ENCODE results near the gene TBC1D3I.
"Not testable (repeated sequence)": the region's sequence is repeated elsewhere in the genome, so short reads cannot be mapped to it uniquely, and the experiment has no call there.

TBC1D3I gene

GRCh38 chr17:36264470-36264869 is at the start of gene TBC1D3I:
TSS of gene TBC1D3I (minus strand) at chr17:36264570. CDS start at chr17:36262985, 1,585 bp downstream.
- DNase-seq, result not testable (repeated sequence)

GRCh38 chr17:36295161-36295560 is 30.8 kb upstream of the TBC1D3I start:
- DNase-seq, result not testable (repeated sequence)

GRCh38 chr17:36289965-36290612 is 25.7 kb upstream of the TBC1D3I start:
- DNase-seq, result not testable (repeated sequence)

GRCh38 chr17:36284219-36284618 is 19.8 kb upstream of the TBC1D3I start:
- not testable (repeated sequence) for DNase-seq

- DNase-seq, result not testable (repeated sequence)
Measured at GRCh38 chr17:36283256-36283655, 18.9 kb upstream of the TBC1D3I start.

GRCh38 chr17:36242046-36242445 is 22.3 kb downstream of the TBC1D3I start:
- DNase-seq, result not testable (repeated sequence)

- not testable (repeated sequence) for DNase-seq
Measured at GRCh38 chr17:36229644-36230043, 34.7 kb downstream of the TBC1D3I start.

- DNase-seq, result not testable (repeated sequence)
Measured at GRCh38 chr17:36222967-36223366, 41.4 kb downstream of the TBC1D3I start.

GRCh38 chr17:36221581-36222100 is 42.7 kb downstream of the TBC1D3I start:
- DNase-seq, result not testable (repeated sequence)

GRCh38 chr17:36220737-36221580 is 43.4 kb downstream of the TBC1D3I start:
- DNase-seq, result not testable (repeated sequence)

GRCh38 chr17:36219556-36219955 is 44.8 kb downstream of the TBC1D3I start:
- not testable (repeated sequence) for DNase-seq

GRCh38 chr17:36215406-36216308 is 48.7 kb downstream of the TBC1D3I start:
- not testable (repeated sequence) for DNase-seq

- no peak for DNase-seq
Measured at GRCh38 chr17:36214918-36215317, 49.5 kb downstream of the TBC1D3I start.

- no peak for DNase-seq
Measured at GRCh38 chr17:36213695-36214094, 50.7 kb downstream of the TBC1D3I start.

- DNase-seq, result no peak
Measured at GRCh38 chr17:36212966-36213365, 51.4 kb downstream of the TBC1D3I start.

GRCh38 chr17:36212272-36212605 is 52.1 kb downstream of the TBC1D3I start:
- no peak for DNase-seq

GRCh38 chr17:36211484-36212271 is 52.7 kb downstream of the TBC1D3I start:
- not testable (repeated sequence) for DNase-seq

GRCh38 chr17:36210439-36211211 is 53.7 kb downstream of the TBC1D3I start, which contains the start of gene CCL4L2:
TSS of gene CCL4L2 (plus strand) at chr17:36211063.
- not testable (repeated sequence) for DNase-seq

- no peak for DNase-seq
Measured at GRCh38 chr17:36209575-36209974, 54.8 kb downstream of the TBC1D3I start.

- not testable (repeated sequence) for DNase-seq
Measured at GRCh38 chr17:36207383-36207782, 57.0 kb downstream of the TBC1D3I start.

- not testable (repeated sequence) for DNase-seq
Measured at GRCh38 chr17:36206486-36206821, 57.9 kb downstream of the TBC1D3I start.
